LNCAP (cell line): ENCODE results near the gene KIF3A.

ENCODE experiments used
- TF ChIP-seq, protein P1 (sequence below): fragments of 450-650 bp; IDR thresholded peaks from 2 replicates; pipeline ENCODE4 v1.5.1; 2017; ENCODE audit warnings: mild to moderate bottlenecking

The KIF3A gene

DNA sequence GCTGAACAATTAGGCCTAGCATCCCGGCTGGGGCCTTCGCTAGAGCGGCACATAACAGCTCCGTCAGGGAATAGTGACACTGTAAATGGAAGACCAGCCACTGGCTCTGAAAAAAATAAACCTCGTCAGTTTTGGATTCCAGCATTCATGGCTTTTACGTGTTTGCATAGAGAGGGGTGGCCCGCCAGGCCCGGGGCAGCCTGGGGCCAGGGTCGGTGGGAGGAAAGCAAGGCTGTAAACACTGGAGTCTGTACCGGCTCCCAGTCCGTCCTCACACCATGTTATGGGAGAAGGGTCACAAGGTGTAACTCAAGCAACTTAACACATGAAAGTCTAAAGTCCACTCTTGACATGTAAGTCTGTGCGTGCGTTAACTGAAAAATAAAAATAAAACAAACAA lies 21.1 kb upstream of the KIF3A start:
- TF ChIP-seq, protein P1, sequence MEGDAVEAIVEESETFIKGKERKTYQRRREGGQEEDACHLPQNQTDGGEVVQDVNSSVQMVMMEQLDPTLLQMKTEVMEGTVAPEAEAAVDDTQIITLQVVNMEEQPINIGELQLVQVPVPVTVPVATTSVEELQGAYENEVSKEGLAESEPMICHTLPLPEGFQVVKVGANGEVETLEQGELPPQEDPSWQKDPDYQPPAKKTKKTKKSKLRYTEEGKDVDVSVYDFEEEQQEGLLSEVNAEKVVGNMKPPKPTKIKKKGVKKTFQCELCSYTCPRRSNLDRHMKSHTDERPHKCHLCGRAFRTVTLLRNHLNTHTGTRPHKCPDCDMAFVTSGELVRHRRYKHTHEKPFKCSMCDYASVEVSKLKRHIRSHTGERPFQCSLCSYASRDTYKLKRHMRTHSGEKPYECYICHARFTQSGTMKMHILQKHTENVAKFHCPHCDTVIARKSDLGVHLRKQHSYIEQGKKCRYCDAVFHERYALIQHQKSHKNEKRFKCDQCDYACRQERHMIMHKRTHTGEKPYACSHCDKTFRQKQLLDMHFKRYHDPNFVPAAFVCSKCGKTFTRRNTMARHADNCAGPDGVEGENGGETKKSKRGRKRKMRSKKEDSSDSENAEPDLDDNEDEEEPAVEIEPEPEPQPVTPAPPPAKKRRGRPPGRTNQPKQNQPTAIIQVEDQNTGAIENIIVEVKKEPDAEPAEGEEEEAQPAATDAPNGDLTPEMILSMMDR, result no peak

DNA sequence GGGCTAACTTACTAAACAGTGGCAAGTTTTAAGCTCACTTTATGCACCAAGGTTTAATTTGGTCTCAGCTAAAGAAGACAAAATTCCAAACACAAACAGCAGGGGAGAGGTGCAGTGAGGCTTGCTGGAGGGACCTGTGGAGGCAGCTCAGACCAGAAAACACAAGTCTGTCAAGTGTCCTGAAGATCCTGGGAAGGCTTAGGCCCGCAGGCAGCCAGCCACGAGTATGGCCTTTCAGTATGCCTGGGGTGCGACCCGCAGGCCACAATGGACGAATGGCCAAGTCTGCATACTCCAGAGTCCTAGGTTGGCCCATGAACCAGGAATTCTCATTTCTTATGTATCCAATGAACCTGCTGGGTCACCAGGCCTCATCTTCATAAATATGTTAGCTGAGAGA lies 19.2 kb upstream of the KIF3A start:
- TF ChIP-seq, protein P1, result no peak

DNA sequence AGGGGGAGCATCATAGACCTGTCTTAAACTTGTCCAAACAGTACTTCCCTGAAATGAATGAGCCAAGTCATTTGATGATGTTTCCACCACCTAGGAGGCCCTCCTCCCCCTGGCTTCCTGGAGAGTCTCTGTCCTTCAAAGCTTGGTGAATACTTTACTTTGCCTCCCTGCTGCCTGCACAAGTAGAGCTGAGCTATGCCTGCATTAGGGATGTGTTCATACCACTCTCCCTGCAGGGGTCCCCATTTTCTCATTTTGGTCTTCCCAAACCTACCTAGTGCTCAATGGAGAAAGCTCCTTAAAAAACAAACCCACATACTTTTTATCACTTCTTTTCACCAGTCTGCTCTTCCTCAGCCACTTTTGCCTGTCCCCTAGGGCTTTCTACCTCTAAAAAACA lies 17.6 kb upstream of the KIF3A start:
- TF ChIP-seq, protein P1, result no peak

DNA sequence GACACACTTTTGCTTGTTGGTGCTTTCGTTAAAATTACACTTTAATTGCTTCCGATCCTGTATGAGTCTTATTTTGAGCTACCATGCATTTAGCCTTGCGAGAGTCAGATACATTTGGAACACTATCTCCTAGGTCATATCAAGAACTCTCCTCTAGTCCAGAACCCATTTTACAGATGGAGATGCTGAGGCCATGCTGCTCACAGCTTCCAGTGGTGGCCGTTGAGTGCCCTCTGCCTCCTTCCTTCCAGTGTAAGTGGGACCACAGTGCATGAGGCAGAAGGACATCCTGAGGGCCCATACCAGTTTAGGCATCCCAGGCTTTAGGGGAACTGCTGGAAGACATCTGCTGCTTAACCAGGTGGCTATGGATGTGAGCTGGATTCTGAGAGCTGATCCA lies 16.8 kb upstream of the KIF3A start:
- TF ChIP-seq, protein P1, result no peak

DNA sequence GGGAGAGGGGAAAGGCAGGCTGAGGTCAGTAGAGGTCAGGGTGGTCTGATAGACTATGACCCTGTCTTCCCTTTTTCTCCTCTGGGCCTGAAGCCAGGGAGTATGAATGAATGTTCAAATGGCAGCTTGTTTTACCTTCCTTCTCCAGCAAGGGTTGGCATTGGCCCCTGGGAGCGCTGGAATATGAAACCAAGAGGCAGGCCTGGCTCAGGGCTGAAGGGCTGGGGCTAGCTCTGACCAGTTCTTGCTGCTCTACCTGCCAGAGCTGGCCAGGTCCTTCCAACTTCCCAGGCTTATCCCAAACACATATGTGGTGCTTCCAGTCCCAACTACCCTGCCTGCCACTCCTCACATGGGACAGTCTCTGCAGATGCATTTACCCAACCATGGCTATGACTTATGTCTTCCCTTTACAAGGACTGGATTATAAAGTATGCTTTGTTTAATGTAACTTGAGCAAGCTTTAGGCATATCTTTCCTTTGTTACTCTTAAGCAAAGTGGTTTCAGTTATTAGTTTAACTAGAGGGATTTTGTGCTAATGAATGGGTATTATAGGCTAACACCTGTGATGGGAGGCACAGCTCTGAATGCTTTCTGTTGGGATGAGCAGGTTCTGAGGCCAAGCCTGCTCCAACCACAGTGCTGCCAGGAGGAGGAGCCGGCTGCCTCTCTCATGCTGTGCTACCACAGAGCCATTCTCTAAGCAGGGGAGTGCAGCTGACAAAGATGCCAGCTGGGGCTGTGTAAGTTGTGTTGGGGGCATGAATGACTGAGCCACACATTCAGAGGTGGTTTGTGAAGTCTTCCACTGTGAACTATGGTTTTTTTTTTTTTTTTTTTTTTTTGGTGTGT lies 16.0 kb upstream of the KIF3A start:
- TF ChIP-seq, protein P1, result no peak; the same call in 1 of the 2 replicates

DNA sequence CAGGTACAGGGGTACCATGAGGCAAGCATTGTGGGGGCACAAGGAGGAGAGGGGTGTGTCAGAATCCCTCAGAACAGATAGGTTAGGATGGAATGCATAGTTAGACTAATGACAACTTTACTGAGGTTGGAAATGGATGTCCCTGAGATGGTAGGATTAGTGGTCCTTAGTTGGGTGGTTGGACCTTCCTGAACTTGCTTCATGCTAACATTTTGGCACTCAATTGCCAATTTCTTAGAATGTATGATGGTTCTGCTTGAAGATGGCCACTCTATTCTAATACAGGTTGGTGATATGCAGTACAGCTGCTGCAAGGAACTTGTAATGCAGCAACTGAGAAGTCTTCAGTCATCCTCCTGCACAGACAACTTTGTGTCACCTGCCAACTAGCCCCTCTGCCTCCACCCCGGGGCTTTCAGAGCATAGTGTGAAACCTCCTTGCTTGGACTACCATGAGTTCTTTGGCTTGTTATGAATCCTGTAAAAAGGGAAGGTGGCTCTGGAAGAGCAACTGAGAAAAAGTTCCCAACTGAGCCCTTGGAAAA lies 15.3 kb upstream of the KIF3A start:
- TF ChIP-seq, protein P1, result no peak

DNA sequence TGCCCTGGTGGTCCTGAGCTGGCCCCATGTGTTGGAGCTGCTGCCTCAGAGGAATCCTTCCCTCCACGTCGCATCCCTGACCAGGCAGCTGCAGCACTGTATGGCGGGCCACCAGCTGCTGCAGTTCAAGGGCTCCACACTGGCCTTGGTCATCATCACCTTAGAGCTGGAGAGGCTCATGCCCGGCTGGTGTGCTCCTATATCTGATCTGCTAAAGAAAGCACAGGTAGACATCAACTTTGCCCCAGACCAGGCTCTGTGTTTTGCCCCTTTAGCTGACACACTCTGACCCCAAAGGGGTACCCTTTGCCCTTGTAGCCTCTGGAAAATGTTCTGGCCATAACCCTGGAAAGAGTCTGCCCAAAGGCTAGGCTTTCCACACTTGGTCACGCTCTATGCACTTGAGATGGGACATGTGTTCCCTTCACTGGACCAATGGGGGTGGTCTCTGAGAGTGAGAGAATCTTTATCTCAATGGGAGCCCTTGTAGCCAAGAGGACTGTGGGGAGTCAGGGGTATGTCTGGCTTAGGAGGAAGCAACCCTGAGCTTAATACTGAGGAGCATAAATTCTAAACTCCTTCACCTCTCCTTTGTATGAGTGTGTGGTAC lies 14.7 kb upstream of the KIF3A start:
- TF ChIP-seq, protein P1, result no peak
